ENCODE measurements around the gene PRKACG.
A peak's percentile ranks its signal among the peaks of the same experiment; 100 is the strongest.
"Not testable (repeated sequence)": the region's sequence is repeated elsewhere in the genome, so short reads cannot be mapped to it uniquely, and the experiment has no call there.

The PRKACG gene

DNA sequence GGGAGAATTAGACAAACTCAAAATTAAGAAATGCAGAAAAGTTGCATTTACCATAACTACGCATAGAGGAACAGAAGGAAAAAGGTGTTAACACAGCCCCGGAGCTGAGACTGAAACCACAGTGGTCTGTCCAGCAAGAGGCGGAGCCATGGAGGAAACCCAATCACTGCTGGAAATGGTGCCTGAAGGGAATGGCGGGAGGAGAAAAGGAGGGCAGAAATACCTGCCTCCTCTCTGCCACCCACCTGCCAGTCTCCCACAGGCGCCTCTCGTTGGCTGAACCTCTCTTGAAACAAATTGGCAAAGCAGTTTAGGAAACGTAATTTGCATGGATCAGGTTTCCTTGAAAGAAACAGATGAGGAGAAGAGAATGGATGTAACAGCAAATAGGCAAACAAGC lies 9.7 kb upstream of the PRKACG start:
- no peak for DNase-seq

GRCh38 chr9:69020301-69021145 lies 6.6 kb upstream of the PRKACG start:
- no peak for DNase-seq

- DNase-seq = no peak
These were observed 5.9 kb upstream of the PRKACG start for GRCh38 chr9:69019808-69020207.

- no peak for DNase-seq
These were observed 4.8 kb upstream of the PRKACG start for GRCh38 chr9:69018737-69019136.

DNA sequence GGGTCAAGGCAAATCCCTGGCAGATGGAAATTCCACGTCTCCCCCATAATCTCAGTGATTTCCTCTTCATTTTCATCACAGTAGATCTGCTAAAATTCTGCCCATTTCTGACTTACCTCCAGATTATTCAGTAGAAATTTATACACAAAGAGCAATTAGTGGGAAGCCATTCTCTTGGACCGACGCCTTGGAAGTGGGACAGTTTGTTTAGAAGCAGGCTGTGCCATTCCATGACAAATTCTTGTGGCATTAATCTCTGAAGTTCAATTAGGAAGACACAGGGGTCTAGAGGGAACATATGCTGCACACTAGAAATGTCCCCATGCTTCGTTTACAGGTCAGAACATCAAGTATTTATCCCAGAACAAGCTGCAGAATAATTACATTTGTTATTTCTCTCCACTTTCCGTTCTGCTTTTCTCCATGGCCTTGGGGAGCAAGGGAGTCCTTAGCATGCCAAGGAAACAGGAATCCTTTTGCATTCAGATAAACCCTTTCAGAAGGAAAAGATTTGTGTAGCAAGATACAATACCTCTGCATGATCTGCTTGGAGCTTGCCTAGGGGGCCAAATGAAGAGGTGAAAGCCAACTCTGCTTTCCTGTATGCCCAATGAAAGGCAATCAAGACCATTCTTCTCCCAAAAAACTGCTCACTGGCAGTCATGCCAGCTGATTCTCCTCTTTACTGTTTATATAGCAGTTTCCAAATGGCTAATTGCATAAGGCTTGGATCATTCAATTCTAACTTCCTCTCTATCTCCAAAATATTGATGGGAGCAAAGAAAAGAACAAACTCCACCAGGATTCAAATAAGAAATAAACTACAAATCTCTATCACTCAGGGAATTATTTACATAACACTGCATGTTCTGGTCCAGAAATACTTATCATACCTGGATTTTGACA lies 2.5 kb upstream of the PRKACG start:
- DNase-seq = no peak

- DNase-seq = no peak
These were observed 558 bp downstream of the PRKACG start for GRCh38 chr9:69013382-69013727.

- no peak for DNase-seq
These were observed 1.1 kb downstream of the PRKACG start for GRCh38 chr9:69012696-69013381.

- DNase-seq = no peak
These were observed 4.2 kb downstream of the PRKACG start for GRCh38 chr9:69009708-69010107.

DNA sequence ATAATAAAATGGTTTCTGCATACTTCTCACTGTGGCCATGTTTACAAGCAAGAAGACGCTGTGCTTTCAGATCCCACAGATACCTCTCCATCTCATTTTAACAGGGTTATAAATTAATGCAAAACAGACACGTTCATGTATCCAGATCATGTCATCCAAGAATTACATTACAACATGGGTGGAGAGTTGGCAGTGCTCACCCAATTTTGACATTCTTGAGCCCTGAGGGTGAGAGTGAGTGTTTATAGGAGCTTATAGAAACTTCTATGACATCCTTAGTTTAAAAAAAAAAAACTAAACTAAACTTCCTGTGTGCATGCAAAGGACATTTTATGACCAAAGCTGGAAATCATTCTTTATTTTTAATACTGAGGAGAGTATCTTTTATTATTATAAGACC lies 9.1 kb downstream of the PRKACG start:
- DNase-seq = no peak

- no peak for DNase-seq
These were observed 10.9 kb downstream of the PRKACG start for GRCh38 chr9:69003051-69003450.

DNA sequence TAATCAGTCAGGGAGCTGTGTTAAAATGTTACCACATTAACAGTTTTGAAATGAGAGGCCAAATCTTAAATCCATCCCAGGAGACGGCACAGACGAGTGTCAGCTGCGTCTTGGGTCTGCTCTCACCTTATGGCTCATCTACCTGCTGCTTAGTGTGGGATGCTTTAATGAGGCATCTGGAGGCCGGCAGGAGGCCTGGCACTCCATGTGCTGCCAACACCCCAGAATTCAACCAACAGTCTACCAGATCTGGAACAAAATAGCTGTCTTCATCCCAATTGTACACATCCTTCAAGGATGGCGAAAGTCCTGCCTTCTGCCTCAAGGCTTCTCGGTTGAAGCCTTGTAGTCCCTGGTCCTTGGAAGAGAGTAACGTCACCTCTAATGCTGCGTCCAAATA lies 12.0 kb downstream of the PRKACG start:
- DNase-seq = no peak

DNA sequence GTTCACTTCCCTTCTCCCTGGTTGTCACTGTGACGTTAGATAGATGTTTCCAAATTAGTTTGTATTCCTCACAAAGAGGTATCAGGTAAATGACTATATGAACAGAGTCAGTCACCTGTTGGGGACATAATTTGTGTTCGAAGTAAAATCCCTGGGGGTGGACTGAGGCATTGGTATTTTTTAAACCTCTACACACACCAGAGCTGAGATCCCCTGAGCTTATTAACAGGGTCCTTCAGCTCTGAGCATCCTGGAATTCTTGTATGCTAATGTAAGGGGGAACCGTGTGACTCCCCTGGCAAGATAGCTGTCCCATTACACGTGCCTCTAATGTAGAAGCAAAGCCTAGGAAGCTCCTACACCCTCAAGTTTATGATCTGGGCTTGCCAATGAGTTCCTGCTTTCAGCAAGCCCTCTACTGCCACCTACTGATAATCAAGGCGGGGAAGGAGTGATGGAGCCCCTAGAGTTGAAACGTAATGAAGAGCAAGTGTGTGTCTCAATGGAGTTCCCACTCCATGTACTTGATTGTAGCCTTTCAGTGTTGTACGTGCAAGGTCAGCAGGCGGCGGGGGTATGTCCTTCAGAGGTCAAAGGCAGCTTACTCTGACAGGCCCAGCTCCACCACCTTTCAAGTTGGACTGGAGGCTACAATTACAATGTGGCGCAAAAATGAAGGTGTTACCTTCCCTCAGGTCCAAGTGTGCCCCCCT lies 14.4 kb downstream of the PRKACG start:
- peak; percentile 69 for DNase-seq

DNA sequence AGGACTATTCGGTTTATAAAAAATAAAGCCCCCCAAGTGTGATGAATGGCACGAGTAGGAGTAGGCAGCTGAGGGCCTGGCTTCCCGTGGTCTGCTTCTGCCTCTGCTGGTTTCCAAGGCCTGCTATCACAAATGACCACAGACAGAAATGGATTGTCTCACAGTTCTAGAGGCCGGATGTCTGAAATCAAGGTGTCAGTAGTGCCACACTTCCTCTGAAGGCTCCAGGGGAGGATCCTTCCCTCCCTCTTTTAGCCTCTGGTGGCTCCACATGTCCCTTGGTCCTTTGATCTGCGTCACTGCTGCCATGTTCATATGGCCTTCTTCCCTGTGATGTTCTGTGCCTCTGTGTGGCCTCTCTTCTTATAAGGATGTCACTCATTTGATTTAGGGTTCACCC lies 15.1 kb downstream of the PRKACG start:
- no peak for DNase-seq

- no peak for DNase-seq
These were observed 15.5 kb downstream of the PRKACG start for GRCh38 chr9:68998385-68998784.

DNA sequence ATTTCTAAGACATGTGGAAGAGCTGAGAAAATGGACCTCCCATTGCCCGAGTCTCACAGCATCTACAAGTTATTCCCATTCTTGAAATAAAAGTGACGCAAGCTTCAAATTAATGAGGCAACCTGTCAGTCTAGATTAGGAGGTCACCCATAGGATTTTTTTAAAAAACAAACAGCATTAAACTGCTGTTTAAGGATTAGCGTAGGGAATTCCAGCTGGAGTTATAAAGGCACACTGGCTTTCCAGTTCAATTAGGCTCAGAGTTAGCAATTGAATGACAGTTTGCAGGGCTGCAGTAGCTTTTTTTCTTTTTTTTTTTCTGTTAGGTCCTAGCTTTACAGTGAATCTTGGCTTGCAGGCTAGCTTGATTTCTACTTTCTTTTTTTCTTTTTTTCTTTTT lies 16.2 kb downstream of the PRKACG start:
- no peak for DNase-seq

- no peak for DNase-seq
These were observed 17.5 kb downstream of the PRKACG start for GRCh38 chr9:68996462-68996861.

- no peak for DNase-seq
These were observed 18.1 kb downstream of the PRKACG start for GRCh38 chr9:68995776-68996175.

GRCh38 chr9:68991457-68991856 lies 22.5 kb downstream of the PRKACG start:
- no peak for DNase-seq

GRCh38 chr9:68986949-68987348 lies 27.0 kb downstream of the PRKACG start:
- DNase-seq = not testable (repeated sequence)

- no peak for DNase-seq
These were observed 30.1 kb downstream of the PRKACG start for GRCh38 chr9:68983522-68984424.

DNA sequence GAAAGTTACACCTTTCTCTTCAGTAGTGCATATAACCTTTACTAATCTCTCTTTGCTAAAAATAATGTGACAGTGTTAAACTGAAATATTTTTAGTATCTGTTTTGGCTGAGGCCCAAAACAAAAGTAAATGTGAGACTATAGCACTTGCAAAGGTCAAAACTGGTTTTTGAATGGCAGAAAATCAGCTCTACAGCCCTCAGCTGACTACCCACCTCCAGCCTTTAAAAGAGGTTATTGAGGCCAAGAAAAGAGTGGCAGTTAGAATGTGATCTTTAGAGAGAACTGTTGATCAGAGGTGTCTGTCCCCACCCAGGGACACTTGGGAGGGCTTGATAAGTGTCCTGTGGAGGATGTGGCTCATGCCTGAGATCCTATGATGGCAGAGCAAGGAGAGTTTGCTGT lies 30.9 kb downstream of the PRKACG start:
- DNase-seq = no peak

DNA sequence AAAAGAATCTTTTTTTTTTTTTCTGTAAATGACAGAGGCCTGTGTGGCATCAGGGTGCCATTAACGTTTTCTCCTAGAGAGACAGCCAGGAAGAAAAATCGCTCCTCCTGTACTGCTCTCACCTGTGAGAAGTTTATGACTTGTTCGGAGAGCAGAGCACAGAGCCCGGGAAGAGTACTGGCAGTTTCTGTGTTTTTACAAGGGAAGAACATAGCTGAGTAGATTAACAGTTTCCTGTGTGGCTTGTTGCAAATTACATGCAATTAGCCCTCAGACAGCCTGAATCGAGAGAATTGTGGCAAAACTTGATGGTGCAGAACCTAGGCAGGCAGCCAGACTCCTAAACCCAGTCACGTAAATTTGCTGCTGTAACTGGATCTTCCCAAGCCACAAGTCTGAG lies 32.1 kb downstream of the PRKACG start:
- DNase-seq = no peak
